HUES48 (cell line): ENCODE results near the gene ANKRD27.
"Not testable (repeated sequence)": the region's sequence is repeated elsewhere in the genome, so short reads cannot be mapped to it uniquely, and the experiment has no call there.

Experiments
- H3K27ac ChIP-seq: one replicate; pipeline ENCODE4 v1.7.0; 2013; ENCODE audit warnings: low read depth, low read length, inconsistent platforms
- H3K27me3 ChIP-seq: 2 replicates; pipeline ENCODE4 v1.6.1; 2013; ENCODE audit warnings: mild to moderate bottlenecking, low read length; ENCODE audit not compliant: control insufficient read depth, insufficient read depth
- H3K36me3 ChIP-seq: 2 replicates; pipeline ENCODE4 v1.6.1; 2013; ENCODE audit warnings: low read length; ENCODE audit not compliant: control insufficient read depth, insufficient read depth
- H3K4me1 ChIP-seq: 2 replicates; pipeline ENCODE4 v1.6.1; 2013; ENCODE audit warnings: mild to moderate bottlenecking, low read length; ENCODE audit not compliant: control insufficient read depth, insufficient read depth
- H3K4me3 ChIP-seq: 2 replicates; pipeline ENCODE4 v1.5.1; 2013; ENCODE audit warnings: mild to moderate bottlenecking, low read depth, low read length
- H3K9ac ChIP-seq: 2 replicates; pipeline ENCODE4 v1.6.1; 2013; ENCODE audit warnings: mild to moderate bottlenecking, low read depth, low read length, moderate library complexity
- H3K9me3 ChIP-seq: 2 replicates; pipeline ENCODE4 v1.6.1; 2013; ENCODE audit warnings: low read length; ENCODE audit not compliant: control insufficient read depth, insufficient read depth

The ANKRD27 gene

DNA sequence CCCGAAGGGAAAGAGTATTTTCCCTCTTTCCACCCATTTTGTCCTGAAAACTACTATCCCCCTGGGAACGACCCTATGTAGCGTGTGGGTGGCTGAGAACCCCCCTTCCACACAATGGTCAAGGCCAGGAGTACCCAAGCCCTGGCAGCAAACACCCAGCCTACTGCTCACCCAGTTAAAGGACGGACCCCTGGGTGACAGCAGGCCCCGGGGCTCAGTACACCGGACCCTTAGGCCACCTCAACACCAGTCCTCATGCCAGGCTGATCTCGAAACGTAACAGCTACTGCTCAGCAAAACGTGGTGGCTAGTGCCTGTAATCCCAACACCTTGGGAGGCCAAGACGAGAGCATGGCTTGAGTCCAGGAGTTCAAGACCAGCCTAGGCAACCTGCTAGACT lies 1.4 kb downstream of the ANKRD27 start:
- no peak overlapping the region for H3K27ac ChIP-seq
- peaks cover 15% of the 10 kb centered on the region for H3K4me1 ChIP-seq
- no peaks in the 10 kb centered on the region for H3K36me3 ChIP-seq
- no peaks in the 10 kb centered on the region for H3K9me3 ChIP-seq
- H3K4me3 ChIP-seq, result peak overlapping the region; percentile 73
- H3K27me3 ChIP-seq, result peaks cover 29% of the 10 kb centered on the region
- H3K9ac ChIP-seq, result no peak overlapping the region

DNA sequence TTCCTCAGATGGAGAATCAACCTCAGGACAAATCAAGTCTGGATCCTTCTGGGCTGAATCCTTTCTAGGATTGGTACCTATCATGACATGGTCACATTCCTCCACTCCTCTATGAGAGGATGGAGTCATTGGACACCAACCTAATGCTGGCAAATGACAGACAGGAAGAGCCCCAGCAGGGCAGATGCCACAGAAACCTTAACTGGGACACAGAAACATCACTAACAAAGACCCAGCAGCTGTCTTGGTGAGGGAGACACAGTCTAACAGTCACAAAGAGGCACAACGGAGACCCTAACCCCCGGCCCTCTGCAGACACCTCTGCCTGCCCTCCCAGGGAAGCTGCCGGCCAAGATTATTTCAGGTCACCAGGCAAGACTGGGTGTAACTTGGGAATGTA lies 2.1 kb downstream of the ANKRD27 start:
- H3K9ac ChIP-seq, result no peak overlapping the region
- H3K9me3 ChIP-seq, result no peaks in the 10 kb centered on the region
- peaks cover 13% of the 10 kb centered on the region for H3K4me1 ChIP-seq
- no peaks in the 10 kb centered on the region for H3K36me3 ChIP-seq
- H3K27me3 ChIP-seq, result peaks cover 25% of the 10 kb centered on the region
- H3K27ac ChIP-seq, result no peak overlapping the region
- no peak overlapping the region for H3K4me3 ChIP-seq

DNA sequence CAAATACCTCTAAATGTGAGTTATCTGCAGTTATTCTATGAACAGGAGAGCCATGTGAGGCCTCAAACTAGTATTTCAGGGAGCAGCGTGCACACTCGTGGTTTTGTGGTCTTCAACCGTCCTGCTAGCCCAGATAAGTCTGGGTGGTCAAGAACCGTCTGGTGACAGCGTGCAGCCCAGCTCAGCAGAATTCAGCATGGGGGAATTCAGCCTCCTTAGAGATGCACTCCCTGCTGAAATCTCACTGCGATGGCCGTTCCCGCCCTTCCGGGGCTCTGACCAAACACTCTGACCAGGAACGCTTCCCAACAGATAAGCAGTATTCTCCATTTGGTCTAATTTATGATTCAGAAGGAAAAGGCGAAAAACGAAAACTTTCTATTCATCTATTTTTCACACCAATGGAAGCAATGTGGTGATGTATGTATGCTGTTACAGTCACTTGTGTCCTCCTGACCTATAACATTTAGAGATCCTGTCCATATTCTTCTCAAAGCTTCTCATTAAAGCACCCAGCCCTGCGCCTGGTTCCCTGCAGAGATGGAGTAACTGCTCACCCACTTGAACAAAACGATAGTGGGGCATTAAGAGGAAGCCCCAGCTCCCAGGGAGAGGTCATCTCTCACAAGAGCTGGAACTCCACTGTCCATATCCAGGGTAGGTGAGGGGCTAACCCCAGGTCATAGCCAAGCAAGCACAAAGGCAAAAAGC lies 2.9 kb downstream of the ANKRD27 start:
- Histone ChIP-seq H3K27me3 (peaks cover 17% of the 10 kb centered on the region), H3K4me3 (no peak overlapping the region), H3K36me3 (peaks cover 2% of the 10 kb centered on the region), H3K27ac (no peak overlapping the region), H3K4me1 (peaks cover 5% of the 10 kb centered on the region), H3K9me3 (no peaks in the 10 kb centered on the region), H3K9ac (no peak overlapping the region)

DNA sequence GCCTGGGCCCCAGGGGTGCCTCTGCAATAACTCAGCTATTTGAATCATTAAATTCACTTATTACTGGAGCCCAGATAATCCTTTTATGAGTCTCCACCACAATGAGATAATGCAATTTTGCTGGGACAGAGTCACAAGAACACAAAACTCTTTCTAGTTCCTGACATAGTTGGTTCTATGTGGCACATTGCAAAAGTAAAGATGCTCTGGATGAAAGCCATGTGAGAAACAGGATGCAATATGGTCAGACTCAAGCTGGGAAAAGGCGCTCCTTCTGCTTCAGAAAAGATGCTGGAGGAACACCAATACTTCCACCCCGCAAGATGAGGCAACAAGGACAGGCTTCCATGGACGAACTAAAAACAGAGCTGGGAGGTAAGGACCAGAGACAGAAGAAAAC lies 5.7 kb downstream of the ANKRD27 start:
- Histone ChIP-seq H3K27me3 (no peaks in the 10 kb centered on the region), H3K36me3 (peaks cover 12% of the 10 kb centered on the region), H3K4me3 (no peak overlapping the region), H3K9me3 (no peaks in the 10 kb centered on the region), H3K27ac (no peak overlapping the region), H3K4me1 (peaks cover 3% of the 10 kb centered on the region; the same call in 1 of the 2 replicates), H3K9ac (no peak overlapping the region)

- Histone ChIP-seq H3K9me3 (no peaks in the 10 kb centered on the region), H3K4me1 (no peaks in the 10 kb centered on the region), H3K9ac (no peak overlapping the region), H3K4me3 (no peak overlapping the region), H3K36me3 (peaks cover 17% of the 10 kb centered on the region), H3K27ac (no peak overlapping the region), H3K27me3 (no peaks in the 10 kb centered on the region)
Observed at GRCh38 chr19:32666084-32666483, 8.9 kb downstream of the ANKRD27 start.

DNA sequence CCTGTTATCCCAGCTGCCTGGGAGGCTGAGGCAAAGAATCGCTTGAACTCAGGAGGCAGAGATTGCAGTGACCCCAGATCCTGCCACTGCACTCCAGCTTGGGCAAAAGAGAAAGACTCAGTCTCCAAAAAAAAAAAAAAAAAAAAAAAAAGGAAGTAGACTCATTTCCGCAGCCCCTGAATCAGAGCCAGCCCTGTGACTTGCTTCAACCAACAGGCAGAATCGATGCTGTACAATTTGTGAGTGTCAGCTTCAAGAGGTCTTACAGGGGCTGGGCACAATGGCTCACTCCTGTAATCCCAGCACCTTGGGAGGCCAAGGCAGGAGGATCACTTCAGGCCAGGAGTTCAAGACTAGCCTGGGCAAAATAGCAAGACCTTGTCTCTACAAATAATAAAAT lies 12.8 kb downstream of the ANKRD27 start:
- no peaks in the 10 kb centered on the region for H3K27me3 ChIP-seq
- no peak overlapping the region for H3K4me3 ChIP-seq
- no peaks in the 10 kb centered on the region for H3K4me1 ChIP-seq
- H3K9me3 ChIP-seq, result no peaks in the 10 kb centered on the region
- H3K36me3 ChIP-seq, result peaks cover 29% of the 10 kb centered on the region
- no peak overlapping the region for H3K9ac ChIP-seq
- no peak overlapping the region for H3K27ac ChIP-seq

DNA sequence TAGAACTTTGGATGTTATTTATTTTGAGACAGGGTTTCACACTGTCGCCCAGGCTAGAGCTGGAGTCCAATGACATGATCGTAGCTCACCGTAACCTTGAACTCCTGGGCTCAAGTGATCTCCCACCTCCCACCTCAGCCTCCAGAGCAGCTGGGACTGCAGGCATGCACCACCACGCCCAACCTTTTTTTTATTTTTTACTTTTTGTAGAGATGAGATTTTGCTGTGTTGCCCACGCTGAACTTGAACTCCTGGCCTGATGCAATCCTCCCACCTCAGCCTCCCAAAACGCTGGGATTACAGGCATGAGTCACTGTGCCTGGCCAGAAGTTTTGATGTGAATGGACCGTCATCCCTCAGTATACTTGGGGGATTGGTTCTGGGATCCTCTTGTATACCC lies 13.7 kb downstream of the ANKRD27 start:
- Histone ChIP-seq H3K9me3 (no peaks in the 10 kb centered on the region), H3K4me3 (no peak overlapping the region), H3K4me1 (no peaks in the 10 kb centered on the region), H3K27ac (no peak overlapping the region), H3K27me3 (no peaks in the 10 kb centered on the region), H3K36me3 (peaks cover 25% of the 10 kb centered on the region), H3K9ac (no peak overlapping the region)

DNA sequence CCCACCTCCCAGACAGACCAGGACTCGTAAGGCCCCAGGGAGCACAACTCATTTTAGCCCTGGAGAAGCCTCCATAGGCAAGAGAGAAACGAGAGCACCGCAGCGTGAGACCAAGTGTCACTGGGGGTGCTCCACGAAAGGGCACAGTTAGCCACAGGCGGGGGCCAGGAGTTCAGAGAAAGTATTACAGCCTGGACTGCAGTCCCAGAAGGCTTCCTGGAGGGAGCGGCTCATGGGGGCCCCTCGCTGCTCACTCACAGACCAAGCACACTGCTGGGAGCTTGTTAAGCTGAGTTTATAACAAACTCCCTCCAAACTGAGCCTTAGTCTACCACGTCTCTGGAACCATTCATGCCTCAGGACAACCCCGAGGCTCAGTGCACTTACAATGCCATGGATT lies 16.5 kb downstream of the ANKRD27 start:
- H3K9me3 ChIP-seq, result no peaks in the 10 kb centered on the region
- H3K27me3 ChIP-seq, result no peaks in the 10 kb centered on the region
- H3K4me1 ChIP-seq, result no peaks in the 10 kb centered on the region
- no peak overlapping the region for H3K4me3 ChIP-seq
- no peak overlapping the region for H3K27ac ChIP-seq
- H3K9ac ChIP-seq, result no peak overlapping the region
- peaks cover 20% of the 10 kb centered on the region for H3K36me3 ChIP-seq

- Histone ChIP-seq H3K9me3 (no peaks in the 10 kb centered on the region), H3K9ac (no peak overlapping the region), H3K27me3 (no peaks in the 10 kb centered on the region), H3K4me1 (no peaks in the 10 kb centered on the region), H3K4me3 (no peak overlapping the region), H3K27ac (no peak overlapping the region), H3K36me3 (peaks cover 20% of the 10 kb centered on the region)
Observed at GRCh38 chr19:32658075-32658474, 16.9 kb downstream of the ANKRD27 start.

GRCh38 chr19:32656379-32656778 lies 18.6 kb downstream of the ANKRD27 start:
- not testable (repeated sequence) for H3K9me3 ChIP-seq, H3K9ac ChIP-seq, H3K4me1 ChIP-seq, H3K27me3 ChIP-seq, H3K27ac ChIP-seq, H3K4me3 ChIP-seq
- peaks cover 17% of the 10 kb centered on the region for H3K36me3 ChIP-seq

DNA sequence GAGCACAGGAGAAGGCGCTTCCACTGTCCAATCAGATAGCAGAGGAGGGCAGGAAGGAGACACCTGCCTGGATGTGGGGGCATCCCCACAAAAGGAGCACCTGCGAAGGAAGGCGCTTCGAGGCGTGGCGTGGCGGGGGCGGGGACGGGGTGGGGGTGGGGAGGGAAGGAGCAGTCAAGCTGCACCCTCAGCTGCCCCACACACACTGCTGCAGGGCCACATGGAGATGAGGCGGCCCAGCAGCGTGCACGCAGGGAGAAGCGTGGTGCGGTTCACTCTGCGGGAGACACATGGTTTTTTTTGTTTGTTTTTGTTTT lies 21.4 kb downstream of the ANKRD27 start:
- no peaks in the 10 kb centered on the region for H3K9me3 ChIP-seq
- H3K36me3 ChIP-seq, result peaks cover 19% of the 10 kb centered on the region
- H3K27ac ChIP-seq, result no peak overlapping the region
- no peaks in the 10 kb centered on the region for H3K27me3 ChIP-seq
- H3K4me3 ChIP-seq, result no peak overlapping the region
- peaks cover 4% of the 10 kb centered on the region; the same call in 1 of the 2 replicates for H3K4me1 ChIP-seq
- H3K9ac ChIP-seq, result no peak overlapping the region
